NB4 (cell line): ENCODE measurements around the gene KRT17.
A peak's percentile ranks its signal among the peaks of the same experiment; 100 is the strongest.
"Not testable (repeated sequence)": the region's sequence is repeated elsewhere in the genome, so short reads cannot be mapped to it uniquely, and the experiment has no call there.

Source experiments
- DNase-seq: peaks from one replicate; pipeline ENCODE4 v3.0.0; 2010; ENCODE audit warnings: low read depth
- H3K4me3 ChIP-seq: one replicate; pipeline ENCODE4 v1.5.1; 2011; ENCODE audit warnings: mild to moderate bottlenecking, low read depth, low read length, moderate library complexity
- CTCF ChIP-seq: IDR thresholded peaks from one replicate; pipeline ENCODE4 v1.5.1; 2012; ENCODE audit warnings: low read depth, low read length
- MAX ChIP-seq: IDR thresholded peaks from 2 replicates; pipeline ENCODE4 v1.6.1; 2011; ENCODE audit warnings: low read depth, low read length
- MYC ChIP-seq: IDR thresholded peaks from 2 replicates; pipeline ENCODE4 v1.6.1; 2011; ENCODE audit warnings: low read depth, low read length
- POLR2A ChIP-seq: IDR thresholded peaks from 2 replicates; pipeline ENCODE4 v1.6.1; 2011; ENCODE audit warnings: mild to moderate bottlenecking; ENCODE audit not compliant: insufficient read length; ENCODE audit errors: extremely low read depth

Gene KRT17

GRCh38 chr17:41618341-41619035 is 5.9 kb downstream of the KRT17 start:
- H3K4me3 ChIP-seq, result no peak overlapping the region
- TF ChIP-seq POLR2A (no peak), MYC (no peak), CTCF (no peak), MAX (no peak)
- DNase-seq, result no peak

- TF ChIP-seq CTCF (no peak), MYC (no peak), POLR2A (no peak), MAX (no peak)
- no peak overlapping the region for H3K4me3 ChIP-seq
- DNase-seq, result no peak
Observed at GRCh38 chr17:41617698-41618097, 6.7 kb downstream of the KRT17 start.

GRCh38 chr17:41617136-41617535 is 7.2 kb downstream of the KRT17 start:
- TF ChIP-seq MAX, result no peak
- TF ChIP-seq POLR2A, result no peak
- TF ChIP-seq CTCF, result no peak
- no peak for TF ChIP-seq MYC
- H3K4me3 ChIP-seq, result no peak overlapping the region
- DNase-seq, result no peak

- DNase-seq, H3K4me3 ChIP-seq: not testable (repeated sequence)
Observed at GRCh38 chr17:41616486-41616885, 7.9 kb downstream of the KRT17 start.

- TF ChIP-seq POLR2A (no peak), MAX (no peak), CTCF (no peak), MYC (no peak)
- no peak overlapping the region for H3K4me3 ChIP-seq
- no peak for DNase-seq
Observed at GRCh38 chr17:41615454-41615853, 8.9 kb downstream of the KRT17 start.

GRCh38 chr17:41614767-41615166 is 9.6 kb downstream of the KRT17 start:
- peak; percentile 67 for DNase-seq
- not testable (repeated sequence) for H3K4me3 ChIP-seq

GRCh38 chr17:41614098-41614497 is 10.3 kb downstream of the KRT17 start:
- DNase-seq, result no peak
- TF ChIP-seq MYC (no peak), MAX (no peak), CTCF (no peak)
- H3K4me3 ChIP-seq, result no peak overlapping the region
